Subcutaneous adipose tissue (tissue), 4 donors: ENCODE results near the gene TIGAR. TPM values are rescaled to one million over a fixed set of nuclear protein-coding genes. Genes with fewer than 3 reads are reported as not detected.

Source experiments
- CTCF ChIP-seq: fragments of 450-650 bp; IDR thresholded peaks from one replicate; pipeline ENCODE4 v1.5.1; 2016; ENCODE audit warnings: low read depth, mild to moderate bottlenecking, control low read depth, antibody characterized with exemption, moderate library complexity
- total RNA-seq, 4 donors: library from RNA; depleted of rRNA; stranded (reverse); fragments of >200 nt; gene quantifications; one replicate each; pipeline ENCODE4 v1.1.0, GENCODE V29; 2016

TIGAR gene
- total RNA-seq, 4 donors from 2014 or later: 3.1 to 13.9 (median 7.0) TPM

DNA sequence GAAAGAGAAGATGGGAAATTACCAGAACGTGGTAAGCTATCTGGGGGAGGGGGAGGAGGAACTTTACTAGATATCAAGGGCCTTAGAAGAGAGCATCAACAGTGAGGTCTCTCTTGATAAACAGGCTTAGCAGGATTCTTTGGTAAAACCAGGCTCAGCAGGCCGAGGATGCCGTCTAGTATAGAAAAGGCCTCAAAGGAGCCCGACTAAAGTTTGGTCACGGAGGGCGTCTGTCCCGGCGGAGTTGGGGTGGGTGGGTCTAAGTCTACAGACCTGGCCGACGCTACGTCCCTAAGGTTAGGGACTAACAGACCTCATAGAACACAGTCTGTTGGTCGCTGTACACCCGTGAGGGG lies 538 bp upstream of the TIGAR start:
- no peak for TF ChIP-seq CTCF

GRCh38 chr12:4322726-4323125 lies 1.7 kb downstream of the TIGAR start:
- no peak for TF ChIP-seq CTCF

DNA sequence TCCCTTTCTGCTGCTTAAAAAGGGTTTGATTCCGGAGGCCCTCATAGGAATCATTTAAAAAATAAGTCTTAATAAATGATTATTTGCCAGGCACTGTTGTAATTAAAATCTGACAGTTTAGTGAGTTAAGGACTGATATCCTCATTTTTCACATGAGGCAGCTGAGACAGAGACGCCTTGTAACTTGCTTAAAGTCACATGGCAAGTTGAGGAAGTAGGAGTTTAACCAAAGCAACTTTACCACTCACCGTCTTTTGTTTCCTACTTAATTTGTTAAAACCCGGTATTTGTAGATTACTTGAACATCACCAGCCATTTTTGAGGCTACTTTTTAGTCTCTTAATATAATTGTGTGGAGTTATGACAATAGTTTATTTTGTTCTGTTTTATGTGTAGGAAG lies 2.4 kb downstream of the TIGAR start:
- no peak for TF ChIP-seq CTCF

DNA sequence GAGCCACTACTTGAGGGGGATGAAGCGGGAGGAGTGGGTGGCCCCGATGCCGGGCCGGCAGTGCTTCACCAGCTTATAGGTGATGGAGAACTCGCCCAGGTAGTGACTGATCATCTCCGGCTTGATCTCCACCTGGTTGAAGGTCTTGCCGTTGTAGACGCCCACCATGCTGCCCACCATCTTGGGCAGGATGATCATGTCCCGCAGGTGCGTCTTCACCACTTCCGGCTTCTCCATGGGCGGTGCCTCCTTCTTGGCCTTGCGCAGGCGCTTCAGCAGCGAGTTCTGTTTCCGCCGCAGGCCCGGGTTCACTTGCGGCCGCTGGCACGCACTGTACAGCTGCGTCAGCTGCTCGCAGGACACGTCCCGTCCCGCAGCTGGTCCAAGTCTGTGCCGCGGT lies 3.4 kb downstream of the TIGAR start:
- no peak for TF ChIP-seq CTCF

DNA sequence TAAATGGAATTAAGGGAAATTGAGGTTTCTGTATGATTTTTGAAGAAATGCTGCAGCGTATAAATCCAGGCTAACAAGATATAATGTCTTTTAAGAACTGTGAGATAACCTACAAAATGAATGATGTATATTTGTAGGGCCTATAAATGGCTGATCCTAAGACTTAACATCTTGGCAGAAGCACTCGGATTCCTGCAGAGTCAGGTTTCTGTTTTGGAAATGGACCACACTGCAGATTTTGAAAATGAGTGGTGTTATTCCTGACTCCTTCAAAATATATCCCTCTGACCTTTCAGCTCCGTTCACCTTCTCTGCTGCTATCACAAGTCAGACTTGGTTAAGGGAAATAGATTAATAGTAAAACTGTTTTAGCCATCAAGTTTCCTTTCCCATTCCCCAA lies 5.0 kb downstream of the TIGAR start:
- no peak for TF ChIP-seq CTCF

- TF ChIP-seq CTCF: no peak
These were observed 6.3 kb downstream of the TIGAR start for GRCh38 chr12:4327293-4327692.

DNA sequence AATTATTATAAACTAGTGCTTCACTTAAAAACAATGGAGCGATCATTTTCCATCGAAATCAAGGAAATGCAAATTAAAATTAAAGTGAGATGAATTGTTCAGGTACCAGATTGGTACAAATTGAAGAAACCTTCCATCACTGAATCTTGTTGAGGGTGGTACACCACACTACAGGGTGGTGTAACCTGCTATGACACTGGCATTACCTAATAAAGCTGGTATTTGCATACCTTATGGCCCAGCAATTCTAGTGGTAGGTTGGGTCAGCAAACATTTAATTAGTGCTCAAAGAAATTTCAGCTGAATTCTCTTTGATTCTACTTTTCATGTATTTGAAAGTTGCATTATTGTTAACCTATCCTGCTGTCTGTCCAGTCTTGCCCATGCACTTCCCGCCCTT lies 9.2 kb downstream of the TIGAR start:
- no peak for TF ChIP-seq CTCF

DNA sequence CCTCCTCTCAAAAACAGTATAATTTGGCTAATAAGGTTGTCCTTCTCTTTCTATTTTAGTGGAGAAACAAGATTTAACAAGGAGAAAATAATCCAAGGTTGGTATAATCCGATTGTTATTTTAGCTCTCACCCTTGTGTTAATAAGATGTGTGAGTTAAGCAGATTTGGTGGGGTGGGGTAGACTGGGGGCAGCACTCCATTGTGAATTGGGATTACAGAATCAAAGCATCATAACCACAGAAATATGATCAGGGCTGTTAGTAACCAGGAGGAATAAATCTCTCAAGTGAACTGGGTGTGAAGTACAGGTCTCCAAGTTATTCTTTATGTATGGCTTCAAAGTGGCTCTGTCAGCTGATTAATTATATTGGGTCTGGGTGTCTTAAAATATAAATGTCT lies 10.2 kb downstream of the TIGAR start:
- no peak for TF ChIP-seq CTCF
